Neutrophil (primary cell): ENCODE measurements around the gene BTBD9.
A peak's percentile ranks its signal among the peaks of the same experiment; 100 is the strongest.

Experiments used
- H3K27ac ChIP-seq: fragments of 200-600 bp; sonication (generic); 2 replicates; pipeline ENCODE4 v1.5.1; 2016; ENCODE audit warnings: mild to moderate bottlenecking, moderate library complexity
- H3K27me3 ChIP-seq: fragments of 200-600 bp; sonication (generic); 2 replicates; pipeline ENCODE4 v1.6.0; 2016; ENCODE audit warnings: mild to moderate bottlenecking
- H3K36me3 ChIP-seq: fragments of 200-600 bp; sonication (generic); 2 replicates; pipeline ENCODE4 v1.5.1; 2017
- H3K4me1 ChIP-seq, 2 experiments: fragments of 200-600 bp in 1 of 2; sonication (generic) in 1 of 2; 1 replicate in 1 of 2; 2 replicates in 1 of 2; pipeline versions ENCODE4 v1.5.1 to v1.6.1; 2013 to 2016; ENCODE audit warnings: low read depth in 1 of 2, low read length in 1 of 2, mild to moderate bottlenecking in 1 of 2, moderate library complexity in 1 of 2; ENCODE audit not compliant: control insufficient read depth in 1 of 2, insufficient read depth in 1 of 2
- H3K4me3 ChIP-seq, 2 experiments: fragments of 200-600 bp in 1 of 2; sonication (generic) in 1 of 2; 1 replicate in 1 of 2; 2 replicates in 1 of 2; pipeline ENCODE4 v1.5.1; 2013 to 2016; ENCODE audit warnings: low read depth in 1 of 2, low read length in 1 of 2, mild to moderate bottlenecking in 1 of 2, moderate library complexity in 1 of 2
- H3K9me3 ChIP-seq: fragments of 200-600 bp; sonication (generic); 2 replicates; pipeline ENCODE4 v1.5.1; 2016
- CTCF ChIP-seq: fragments of 200-600 bp; sonication (generic); IDR thresholded peaks from 2 replicates; pipeline ENCODE4 v1.5.1; 2016; ENCODE audit warnings: antibody characterized with exemption

BTBD9 gene

GRCh38 chr6:38555606-38556005 lies 84.1 kb downstream of the BTBD9 start:
- Histone ChIP-seq H3K27ac (no peak overlapping the region), H3K36me3 (no peaks in the 10 kb centered on the region), H3K4me3 (no peak overlapping the region), H3K27me3 (no peaks in the 10 kb centered on the region), H3K4me1 (peaks cover 6 to 8% of the 10 kb centered on the region in 2 experiments), H3K9me3 (no peaks in the 10 kb centered on the region)
- TF ChIP-seq CTCF: no peak

- Histone ChIP-seq H3K27ac (no peak overlapping the region), H3K27me3 (no peaks in the 10 kb centered on the region), H3K4me1 (peaks cover 6 to 8% of the 10 kb centered on the region in 2 experiments), H3K9me3 (no peaks in the 10 kb centered on the region), H3K4me3 (no peak overlapping the region), H3K36me3 (no peaks in the 10 kb centered on the region)
- no peak for TF ChIP-seq CTCF
Observed at GRCh38 chr6:38554700-38555413, 84.9 kb downstream of the BTBD9 start.

- Histone ChIP-seq H3K27me3 (no peaks in the 10 kb centered on the region), H3K4me3 (no peak overlapping the region), H3K27ac (no peak overlapping the region), H3K4me1 (peaks cover 6 to 8% of the 10 kb centered on the region in 2 experiments), H3K36me3 (no peaks in the 10 kb centered on the region), H3K9me3 (no peaks in the 10 kb centered on the region)
- TF ChIP-seq CTCF: no peak
Observed at GRCh38 chr6:38554014-38554413, 85.7 kb downstream of the BTBD9 start.

GRCh38 chr6:38552121-38552520 lies 87.6 kb downstream of the BTBD9 start:
- Histone ChIP-seq H3K27me3 (no peaks in the 10 kb centered on the region), H3K4me1 (peaks cover 6 to 8% of the 10 kb centered on the region in 2 experiments), H3K9me3 (no peaks in the 10 kb centered on the region), H3K27ac (peak overlapping the region; percentile 8), H3K4me3 (no peak overlapping the region), H3K36me3 (no peaks in the 10 kb centered on the region)
- TF ChIP-seq CTCF: no peak

- H3K4me3 ChIP-seq: no peak overlapping the region
- H3K4me1 ChIP-seq: peaks cover 6 to 8% of the 10 kb centered on the region in 2 experiments
- no peak overlapping the region for H3K27ac ChIP-seq
- H3K9me3 ChIP-seq: no peaks in the 10 kb centered on the region
- H3K27me3 ChIP-seq: no peaks in the 10 kb centered on the region
- no peaks in the 10 kb centered on the region for H3K36me3 ChIP-seq
- TF ChIP-seq CTCF: no peak
Observed at GRCh38 chr6:38549795-38550194, 89.9 kb downstream of the BTBD9 start.
